Measurements from ENCODE around the gene PLA2G4E.

DNA sequence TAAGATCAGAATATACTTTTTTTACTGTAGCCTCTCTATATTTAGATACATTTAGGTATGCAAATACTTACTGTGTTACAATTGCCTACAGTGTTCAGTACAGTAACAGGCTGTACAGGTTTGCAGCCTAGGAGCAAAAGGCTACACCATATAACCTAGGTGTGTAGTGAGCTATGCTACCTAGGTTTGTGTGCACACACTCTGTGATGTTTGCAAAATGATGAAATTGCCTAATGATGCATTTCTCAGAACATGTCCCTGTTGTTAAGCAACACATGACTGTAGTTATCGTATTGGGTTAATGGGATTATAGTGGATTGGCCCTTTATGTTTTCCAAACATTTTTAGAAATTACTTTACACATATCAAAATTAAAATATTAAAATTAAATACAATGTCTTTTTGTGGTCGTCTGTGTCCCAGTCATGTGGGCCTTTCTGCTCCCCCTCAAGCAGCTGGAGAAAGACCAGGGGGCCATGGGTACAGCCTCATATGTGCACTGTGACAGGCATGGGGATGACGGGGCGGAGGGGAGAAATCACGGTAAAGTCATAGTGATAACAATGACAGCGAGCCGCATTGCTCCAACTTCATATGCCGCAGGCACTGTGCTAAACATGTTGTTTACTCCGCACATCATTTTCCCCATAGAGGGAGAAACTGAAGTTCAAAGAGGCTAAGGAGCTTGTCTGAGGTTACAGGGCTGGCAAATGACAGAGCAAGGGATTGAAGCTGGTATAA, 27.4 kb upstream of the PLA2G4E start:
- TF ChIP-seq, protein P1, sequence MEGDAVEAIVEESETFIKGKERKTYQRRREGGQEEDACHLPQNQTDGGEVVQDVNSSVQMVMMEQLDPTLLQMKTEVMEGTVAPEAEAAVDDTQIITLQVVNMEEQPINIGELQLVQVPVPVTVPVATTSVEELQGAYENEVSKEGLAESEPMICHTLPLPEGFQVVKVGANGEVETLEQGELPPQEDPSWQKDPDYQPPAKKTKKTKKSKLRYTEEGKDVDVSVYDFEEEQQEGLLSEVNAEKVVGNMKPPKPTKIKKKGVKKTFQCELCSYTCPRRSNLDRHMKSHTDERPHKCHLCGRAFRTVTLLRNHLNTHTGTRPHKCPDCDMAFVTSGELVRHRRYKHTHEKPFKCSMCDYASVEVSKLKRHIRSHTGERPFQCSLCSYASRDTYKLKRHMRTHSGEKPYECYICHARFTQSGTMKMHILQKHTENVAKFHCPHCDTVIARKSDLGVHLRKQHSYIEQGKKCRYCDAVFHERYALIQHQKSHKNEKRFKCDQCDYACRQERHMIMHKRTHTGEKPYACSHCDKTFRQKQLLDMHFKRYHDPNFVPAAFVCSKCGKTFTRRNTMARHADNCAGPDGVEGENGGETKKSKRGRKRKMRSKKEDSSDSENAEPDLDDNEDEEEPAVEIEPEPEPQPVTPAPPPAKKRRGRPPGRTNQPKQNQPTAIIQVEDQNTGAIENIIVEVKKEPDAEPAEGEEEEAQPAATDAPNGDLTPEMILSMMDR (IDR thresholded peaks at IDR 0.05) = no peak
- TF ChIP-seq POLR2AphosphoS5 (IDR thresholded peaks at IDR 0.05) = no peak
- TF ChIP-seq EP300 (IDR thresholded peaks at IDR 0.05) = no peak
